Right renal cortex interstitium (tissue), 3 donors: Measurements from ENCODE around the gene C1QTNF9B. TPM values are rescaled to one million over a fixed set of nuclear protein-coding genes. Genes with fewer than 3 reads are reported as not detected.
"Not testable (repeated sequence)": the region's sequence is repeated elsewhere in the genome, so short reads cannot be mapped to it uniquely, and the experiment has no call there.

Source experiments
- DNase-seq, 3 donors: peaks; one replicate each; pipeline ENCODE4 v3.0.0-alpha.2; 2013; ENCODE audit warnings: low read depth in 3 of 3, low spot score in 2 of 3
- polyA plus RNA-seq, 3 donors: library from polyadenylated mRNA; unstranded; fragments of 120-200 nt; gene quantifications; one replicate each; pipeline ENCODE4 v1.2.1, GENCODE V29; 2013; ENCODE audit not compliant: insufficient read length in 3 of 3

The C1QTNF9B gene
- polyA plus RNA-seq = under 1 TPM; 0.33 to 0.93 (median 0.60) TPM

GRCh38 chr13:23897452-23897919, at the start of gene C1QTNF9B:
C1QTNF9B (minus strand) TSS chr13:23897502.
- not testable (repeated sequence) for DNase-seq

- DNase-seq = no peak
Observed at GRCh38 chr13:23946900-23947299, 49.6 kb upstream of the C1QTNF9B start.

- no peak for DNase-seq
Observed at GRCh38 chr13:23946067-23946466, 48.8 kb upstream of the C1QTNF9B start.

- DNase-seq = no peak
Observed at GRCh38 chr13:23945612-23946011, 48.3 kb upstream of the C1QTNF9B start.

GRCh38 chr13:23941211-23941610, 43.9 kb upstream of the C1QTNF9B start:
- no peak for DNase-seq

- not testable (repeated sequence) for DNase-seq
Observed at GRCh38 chr13:23939666-23940065, 42.4 kb upstream of the C1QTNF9B start.

- no peak for DNase-seq
Observed at GRCh38 chr13:23934520-23934919, 37.2 kb upstream of the C1QTNF9B start.

GRCh38 chr13:23928985-23929384, 31.7 kb upstream of the C1QTNF9B start:
- no peak for DNase-seq

GRCh38 chr13:23923031-23923430, 25.7 kb upstream of the C1QTNF9B start:
- no peak for DNase-seq

- DNase-seq = no peak
Observed at GRCh38 chr13:23922005-23922932, 25.0 kb upstream of the C1QTNF9B start.

- peak; percentile 25 to 53 (median 29) for DNase-seq
Observed at GRCh38 chr13:23921451-23921888, 24.2 kb upstream of the C1QTNF9B start.

GRCh38 chr13:23919006-23919405, 21.7 kb upstream of the C1QTNF9B start:
- DNase-seq = no peak

GRCh38 chr13:23918208-23918607, 20.9 kb upstream of the C1QTNF9B start:
- DNase-seq = no peak

- no peak for DNase-seq
Observed at GRCh38 chr13:23915308-23915707, 18.0 kb upstream of the C1QTNF9B start.

- no peak for DNase-seq
Observed at GRCh38 chr13:23912469-23912868, 15.2 kb upstream of the C1QTNF9B start.

GRCh38 chr13:23909606-23910005, 12.3 kb upstream of the C1QTNF9B start:
- no peak for DNase-seq

GRCh38 chr13:23905766-23906165, 8.5 kb upstream of the C1QTNF9B start:
- DNase-seq = no peak

- DNase-seq = no peak
Observed at GRCh38 chr13:23903906-23904280, 6.6 kb upstream of the C1QTNF9B start.

GRCh38 chr13:23902975-23903905, 5.9 kb upstream of the C1QTNF9B start:
- DNase-seq = no peak

- no peak for DNase-seq
Observed at GRCh38 chr13:23901365-23901764, 4.1 kb upstream of the C1QTNF9B start.

GRCh38 chr13:23899555-23899954, 2.3 kb upstream of the C1QTNF9B start:
- DNase-seq = peak in 1 of 3 donors; percentile 38
